ENCODE results near the gene ROBO1.
"Not testable (repeated sequence)": the region's sequence is repeated elsewhere in the genome, so short reads cannot be mapped to it uniquely, and the experiment has no call there.

Gene ROBO1

GRCh38 chr3:79369306-79369705 lies 398.5 kb downstream of the ROBO1 start:
- DNase-seq (ENCODE audit: low read depth), result no peak

GRCh38 chr3:79368403-79368802 lies 399.4 kb downstream of the ROBO1 start:
- DNase-seq (ENCODE audit: low read depth), result no peak

- DNase-seq (ENCODE audit: low read depth), result no peak
Observed at GRCh38 chr3:79367803-79368202, 400.0 kb downstream of the ROBO1 start.

- DNase-seq (ENCODE audit: low read depth), result no peak
Observed at GRCh38 chr3:79367066-79367465, 400.7 kb downstream of the ROBO1 start.

GRCh38 chr3:79366414-79366813 lies 401.4 kb downstream of the ROBO1 start:
- DNase-seq (ENCODE audit: low read depth), result no peak

- DNase-seq (ENCODE audit: low read depth), result no peak
Observed at GRCh38 chr3:79364784-79365183, 403.0 kb downstream of the ROBO1 start.

GRCh38 chr3:79362571-79363270 lies 405.1 kb downstream of the ROBO1 start:
- DNase-seq (ENCODE audit: low read depth), result no peak

- DNase-seq (ENCODE audit: low read depth), result no peak
Observed at GRCh38 chr3:79361748-79362378, 405.9 kb downstream of the ROBO1 start.

GRCh38 chr3:79358327-79358726 lies 409.5 kb downstream of the ROBO1 start:
- DNase-seq (ENCODE audit: low read depth), result no peak

GRCh38 chr3:79354179-79354688 lies 413.6 kb downstream of the ROBO1 start:
- no peak for DNase-seq (ENCODE audit: low read depth)

- no peak for DNase-seq (ENCODE audit: low read depth)
Observed at GRCh38 chr3:79351699-79352098, 416.1 kb downstream of the ROBO1 start.

GRCh38 chr3:79344876-79345871 lies 422.6 kb downstream of the ROBO1 start:
- no peak for DNase-seq (ENCODE audit: low read depth)

GRCh38 chr3:79341961-79342360 lies 425.8 kb downstream of the ROBO1 start:
- no peak for DNase-seq (ENCODE audit: low read depth)

- DNase-seq (ENCODE audit: low read depth), result no peak
Observed at GRCh38 chr3:79339846-79340245, 428.0 kb downstream of the ROBO1 start.

GRCh38 chr3:79337798-79338197 lies 430.0 kb downstream of the ROBO1 start:
- DNase-seq (ENCODE audit: low read depth), result no peak

GRCh38 chr3:79329154-79329553 lies 438.6 kb downstream of the ROBO1 start:
- no peak for DNase-seq (ENCODE audit: low read depth)

GRCh38 chr3:79326642-79327041 lies 441.2 kb downstream of the ROBO1 start:
- no peak for DNase-seq (ENCODE audit: low read depth)

- not testable (repeated sequence) for DNase-seq (ENCODE audit: low read depth)
Observed at GRCh38 chr3:79325833-79326383, 441.9 kb downstream of the ROBO1 start.

- no peak for DNase-seq (ENCODE audit: low read depth)
Observed at GRCh38 chr3:79317551-79318518, 450.0 kb downstream of the ROBO1 start.

GRCh38 chr3:79314962-79315361 lies 452.8 kb downstream of the ROBO1 start:
- DNase-seq (ENCODE audit: low read depth), result no peak

GRCh38 chr3:79314544-79314943 lies 453.3 kb downstream of the ROBO1 start:
- DNase-seq (ENCODE audit: low read depth), result no peak
